ENCODE data around the gene RNF112.

GRCh38 chr17:19399750-19400450 is 11.1 kb upstream of the RNF112 start:
- TF ChIP-seq, protein P1, sequence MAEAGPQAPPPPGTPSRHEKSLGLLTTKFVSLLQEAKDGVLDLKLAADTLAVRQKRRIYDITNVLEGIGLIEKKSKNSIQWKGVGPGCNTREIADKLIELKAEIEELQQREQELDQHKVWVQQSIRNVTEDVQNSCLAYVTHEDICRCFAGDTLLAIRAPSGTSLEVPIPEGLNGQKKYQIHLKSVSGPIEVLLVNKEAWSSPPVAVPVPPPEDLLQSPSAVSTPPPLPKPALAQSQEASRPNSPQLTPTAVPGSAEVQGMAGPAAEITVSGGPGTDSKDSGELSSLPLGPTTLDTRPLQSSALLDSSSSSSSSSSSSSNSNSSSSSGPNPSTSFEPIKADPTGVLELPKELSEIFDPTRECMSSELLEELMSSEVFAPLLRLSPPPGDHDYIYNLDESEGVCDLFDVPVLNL (CRISPR knock-in tag; IDR thresholded peaks at IDR 0.05; ENCODE audit: borderline replicate concordance, low read depth), result no peak
- no peak for TF ChIP-seq CREB1 (CRISPR knock-in tag; IDR thresholded peaks at IDR 0.05)
- TF ChIP-seq, protein P2, sequence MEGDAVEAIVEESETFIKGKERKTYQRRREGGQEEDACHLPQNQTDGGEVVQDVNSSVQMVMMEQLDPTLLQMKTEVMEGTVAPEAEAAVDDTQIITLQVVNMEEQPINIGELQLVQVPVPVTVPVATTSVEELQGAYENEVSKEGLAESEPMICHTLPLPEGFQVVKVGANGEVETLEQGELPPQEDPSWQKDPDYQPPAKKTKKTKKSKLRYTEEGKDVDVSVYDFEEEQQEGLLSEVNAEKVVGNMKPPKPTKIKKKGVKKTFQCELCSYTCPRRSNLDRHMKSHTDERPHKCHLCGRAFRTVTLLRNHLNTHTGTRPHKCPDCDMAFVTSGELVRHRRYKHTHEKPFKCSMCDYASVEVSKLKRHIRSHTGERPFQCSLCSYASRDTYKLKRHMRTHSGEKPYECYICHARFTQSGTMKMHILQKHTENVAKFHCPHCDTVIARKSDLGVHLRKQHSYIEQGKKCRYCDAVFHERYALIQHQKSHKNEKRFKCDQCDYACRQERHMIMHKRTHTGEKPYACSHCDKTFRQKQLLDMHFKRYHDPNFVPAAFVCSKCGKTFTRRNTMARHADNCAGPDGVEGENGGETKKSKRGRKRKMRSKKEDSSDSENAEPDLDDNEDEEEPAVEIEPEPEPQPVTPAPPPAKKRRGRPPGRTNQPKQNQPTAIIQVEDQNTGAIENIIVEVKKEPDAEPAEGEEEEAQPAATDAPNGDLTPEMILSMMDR (IDR thresholded peaks at IDR 0.05), result no peak
- no peak for TF ChIP-seq NR3C1 (CRISPR knock-in tag; conservative IDR thresholded peaks at IDR 0.05; ENCODE audit: low read depth)
- no peak for TF ChIP-seq ESRRA (CRISPR knock-in tag; IDR thresholded peaks at IDR 0.05; ENCODE audit: borderline replicate concordance)
- TF ChIP-seq, protein P3, sequence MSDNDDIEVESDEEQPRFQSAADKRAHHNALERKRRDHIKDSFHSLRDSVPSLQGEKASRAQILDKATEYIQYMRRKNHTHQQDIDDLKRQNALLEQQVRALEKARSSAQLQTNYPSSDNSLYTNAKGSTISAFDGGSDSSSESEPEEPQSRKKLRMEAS (CRISPR knock-in tag; IDR thresholded peaks at IDR 0.05), result no peak
- TF ChIP-seq JUN (CRISPR knock-in tag; IDR thresholded peaks at IDR 0.05), result no peak
